ENCODE measurements around the gene CENPH. TPM values are rescaled to one million over a fixed set of nuclear protein-coding genes. Genes with fewer than 3 reads are reported as not detected.

CENPH gene
- total and polyA plus RNA-seq, 2 of the 13 experiments (the other 11 are each of a cell fraction or from before 2014, with no cell fraction given): 11.2 to 28.8 TPM

DNA sequence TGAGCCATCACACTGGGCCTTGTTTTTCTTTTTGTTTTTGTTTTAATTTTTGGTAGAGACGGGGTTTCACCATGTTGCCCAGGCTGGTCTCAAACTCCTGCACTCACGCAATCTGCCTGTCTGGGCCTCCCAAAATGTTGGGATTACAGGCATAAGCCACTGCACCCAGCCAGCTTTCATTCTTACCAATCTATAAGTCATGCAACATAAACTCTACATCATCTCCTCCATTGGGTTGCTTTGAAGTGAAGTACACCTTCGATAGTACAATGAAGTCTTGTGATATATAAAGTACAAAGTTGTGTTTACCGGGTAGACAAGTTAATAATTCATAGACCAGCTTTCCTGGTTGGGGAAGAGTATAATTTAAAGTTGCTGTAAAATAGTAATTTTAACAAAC lies 36.5 kb downstream of the CENPH start (continued):
- TF ChIP-seq, protein P1, sequence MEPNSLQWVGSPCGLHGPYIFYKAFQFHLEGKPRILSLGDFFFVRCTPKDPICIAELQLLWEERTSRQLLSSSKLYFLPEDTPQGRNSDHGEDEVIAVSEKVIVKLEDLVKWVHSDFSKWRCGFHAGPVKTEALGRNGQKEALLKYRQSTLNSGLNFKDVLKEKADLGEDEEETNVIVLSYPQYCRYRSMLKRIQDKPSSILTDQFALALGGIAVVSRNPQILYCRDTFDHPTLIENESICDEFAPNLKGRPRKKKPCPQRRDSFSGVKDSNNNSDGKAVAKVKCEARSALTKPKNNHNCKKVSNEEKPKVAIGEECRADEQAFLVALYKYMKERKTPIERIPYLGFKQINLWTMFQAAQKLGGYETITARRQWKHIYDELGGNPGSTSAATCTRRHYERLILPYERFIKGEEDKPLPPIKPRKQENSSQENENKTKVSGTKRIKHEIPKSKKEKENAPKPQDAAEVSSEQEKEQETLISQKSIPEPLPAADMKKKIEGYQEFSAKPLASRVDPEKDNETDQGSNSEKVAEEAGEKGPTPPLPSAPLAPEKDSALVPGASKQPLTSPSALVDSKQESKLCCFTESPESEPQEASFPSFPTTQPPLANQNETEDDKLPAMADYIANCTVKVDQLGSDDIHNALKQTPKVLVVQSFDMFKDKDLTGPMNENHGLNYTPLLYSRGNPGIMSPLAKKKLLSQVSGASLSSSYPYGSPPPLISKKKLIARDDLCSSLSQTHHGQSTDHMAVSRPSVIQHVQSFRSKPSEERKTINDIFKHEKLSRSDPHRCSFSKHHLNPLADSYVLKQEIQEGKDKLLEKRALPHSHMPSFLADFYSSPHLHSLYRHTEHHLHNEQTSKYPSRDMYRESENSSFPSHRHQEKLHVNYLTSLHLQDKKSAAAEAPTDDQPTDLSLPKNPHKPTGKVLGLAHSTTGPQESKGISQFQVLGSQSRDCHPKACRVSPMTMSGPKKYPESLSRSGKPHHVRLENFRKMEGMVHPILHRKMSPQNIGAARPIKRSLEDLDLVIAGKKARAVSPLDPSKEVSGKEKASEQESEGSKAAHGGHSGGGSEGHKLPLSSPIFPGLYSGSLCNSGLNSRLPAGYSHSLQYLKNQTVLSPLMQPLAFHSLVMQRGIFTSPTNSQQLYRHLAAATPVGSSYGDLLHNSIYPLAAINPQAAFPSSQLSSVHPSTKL (CRISPR knock-in tag; IDR thresholded peaks at IDR 0.05): 0 out of 2 replicates have a peak, but pooled peaks have one; percentile 21
- TF ChIP-seq ZNF652 (CRISPR knock-in tag; IDR thresholded peaks at IDR 0.05; ENCODE audit: borderline replicate concordance, low read depth) (0 out of 2 replicates have a peak, but pooled peaks have one; percentile 26), SRY (CRISPR knock-in tag; IDR thresholded peaks at IDR 0.05) (no peak), ZKSCAN8 (CRISPR knock-in tag; IDR thresholded peaks at IDR 0.05; ENCODE audit: borderline replicate concordance) (0 out of 2 replicates have a peak, but pooled peaks have one; percentile 27), SAP130 (CRISPR knock-in tag; IDR thresholded peaks at IDR 0.05; ENCODE audit: low read depth) (peak; percentile 39), EP300 (IDR thresholded peaks at IDR 0.05; ENCODE audit: low read depth in 2 of 2, low read length in 2 of 2) (peak in 1 of 2 experiments; percentile 17; a peak in 1 of 4 replicates), EP300 (CRISPR knock-in tag; IDR thresholded peaks at IDR 0.05; ENCODE audit: borderline replicate concordance) (no peak), MIXL1 (CRISPR knock-in tag; IDR thresholded peaks at IDR 0.05) (0 out of 2 replicates have a peak, but pooled peaks have one; percentile 28), ZNF3 (CRISPR knock-in tag; IDR thresholded peaks at IDR 0.05) (peak; percentile 87), ZNF282 (IDR thresholded peaks at IDR 0.05; ENCODE audit: partially characterized antibody) (no peak), HNF4A (CRISPR knock-in tag; IDR thresholded peaks at IDR 0.05) (peak; percentile 66), ATF7-NPFF (CRISPR knock-in tag; IDR thresholded peaks at IDR 0.05; ENCODE audit: low read depth) (no peak)
- TF ChIP-seq, protein P2, sequence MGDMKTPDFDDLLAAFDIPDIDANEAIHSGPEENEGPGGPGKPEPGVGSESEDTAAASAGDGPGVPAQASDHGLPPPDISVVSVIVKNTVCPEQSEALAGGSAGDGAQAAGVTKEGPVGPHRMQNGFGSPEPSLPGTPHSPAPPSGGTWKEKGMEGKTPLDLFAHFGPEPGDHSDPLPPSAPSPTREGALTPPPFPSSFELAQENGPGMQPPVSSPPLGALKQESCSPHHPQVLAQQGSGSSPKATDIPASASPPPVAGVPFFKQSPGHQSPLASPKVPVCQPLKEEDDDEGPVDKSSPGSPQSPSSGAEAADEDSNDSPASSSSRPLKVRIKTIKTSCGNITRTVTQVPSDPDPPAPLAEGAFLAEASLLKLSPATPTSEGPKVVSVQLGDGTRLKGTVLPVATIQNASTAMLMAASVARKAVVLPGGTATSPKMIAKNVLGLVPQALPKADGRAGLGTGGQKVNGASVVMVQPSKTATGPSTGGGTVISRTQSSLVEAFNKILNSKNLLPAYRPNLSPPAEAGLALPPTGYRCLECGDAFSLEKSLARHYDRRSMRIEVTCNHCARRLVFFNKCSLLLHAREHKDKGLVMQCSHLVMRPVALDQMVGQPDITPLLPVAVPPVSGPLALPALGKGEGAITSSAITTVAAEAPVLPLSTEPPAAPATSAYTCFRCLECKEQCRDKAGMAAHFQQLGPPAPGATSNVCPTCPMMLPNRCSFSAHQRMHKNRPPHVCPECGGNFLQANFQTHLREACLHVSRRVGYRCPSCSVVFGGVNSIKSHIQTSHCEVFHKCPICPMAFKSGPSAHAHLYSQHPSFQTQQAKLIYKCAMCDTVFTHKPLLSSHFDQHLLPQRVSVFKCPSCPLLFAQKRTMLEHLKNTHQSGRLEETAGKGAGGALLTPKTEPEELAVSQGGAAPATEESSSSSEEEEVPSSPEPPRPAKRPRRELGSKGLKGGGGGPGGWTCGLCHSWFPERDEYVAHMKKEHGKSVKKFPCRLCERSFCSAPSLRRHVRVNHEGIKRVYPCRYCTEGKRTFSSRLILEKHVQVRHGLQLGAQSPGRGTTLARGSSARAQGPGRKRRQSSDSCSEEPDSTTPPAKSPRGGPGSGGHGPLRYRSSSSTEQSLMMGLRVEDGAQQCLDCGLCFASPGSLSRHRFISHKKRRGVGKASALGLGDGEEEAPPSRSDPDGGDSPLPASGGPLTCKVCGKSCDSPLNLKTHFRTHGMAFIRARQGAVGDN (CRISPR knock-in tag; IDR thresholded peaks at IDR 0.05): no peak
- TF ChIP-seq, protein P3, sequence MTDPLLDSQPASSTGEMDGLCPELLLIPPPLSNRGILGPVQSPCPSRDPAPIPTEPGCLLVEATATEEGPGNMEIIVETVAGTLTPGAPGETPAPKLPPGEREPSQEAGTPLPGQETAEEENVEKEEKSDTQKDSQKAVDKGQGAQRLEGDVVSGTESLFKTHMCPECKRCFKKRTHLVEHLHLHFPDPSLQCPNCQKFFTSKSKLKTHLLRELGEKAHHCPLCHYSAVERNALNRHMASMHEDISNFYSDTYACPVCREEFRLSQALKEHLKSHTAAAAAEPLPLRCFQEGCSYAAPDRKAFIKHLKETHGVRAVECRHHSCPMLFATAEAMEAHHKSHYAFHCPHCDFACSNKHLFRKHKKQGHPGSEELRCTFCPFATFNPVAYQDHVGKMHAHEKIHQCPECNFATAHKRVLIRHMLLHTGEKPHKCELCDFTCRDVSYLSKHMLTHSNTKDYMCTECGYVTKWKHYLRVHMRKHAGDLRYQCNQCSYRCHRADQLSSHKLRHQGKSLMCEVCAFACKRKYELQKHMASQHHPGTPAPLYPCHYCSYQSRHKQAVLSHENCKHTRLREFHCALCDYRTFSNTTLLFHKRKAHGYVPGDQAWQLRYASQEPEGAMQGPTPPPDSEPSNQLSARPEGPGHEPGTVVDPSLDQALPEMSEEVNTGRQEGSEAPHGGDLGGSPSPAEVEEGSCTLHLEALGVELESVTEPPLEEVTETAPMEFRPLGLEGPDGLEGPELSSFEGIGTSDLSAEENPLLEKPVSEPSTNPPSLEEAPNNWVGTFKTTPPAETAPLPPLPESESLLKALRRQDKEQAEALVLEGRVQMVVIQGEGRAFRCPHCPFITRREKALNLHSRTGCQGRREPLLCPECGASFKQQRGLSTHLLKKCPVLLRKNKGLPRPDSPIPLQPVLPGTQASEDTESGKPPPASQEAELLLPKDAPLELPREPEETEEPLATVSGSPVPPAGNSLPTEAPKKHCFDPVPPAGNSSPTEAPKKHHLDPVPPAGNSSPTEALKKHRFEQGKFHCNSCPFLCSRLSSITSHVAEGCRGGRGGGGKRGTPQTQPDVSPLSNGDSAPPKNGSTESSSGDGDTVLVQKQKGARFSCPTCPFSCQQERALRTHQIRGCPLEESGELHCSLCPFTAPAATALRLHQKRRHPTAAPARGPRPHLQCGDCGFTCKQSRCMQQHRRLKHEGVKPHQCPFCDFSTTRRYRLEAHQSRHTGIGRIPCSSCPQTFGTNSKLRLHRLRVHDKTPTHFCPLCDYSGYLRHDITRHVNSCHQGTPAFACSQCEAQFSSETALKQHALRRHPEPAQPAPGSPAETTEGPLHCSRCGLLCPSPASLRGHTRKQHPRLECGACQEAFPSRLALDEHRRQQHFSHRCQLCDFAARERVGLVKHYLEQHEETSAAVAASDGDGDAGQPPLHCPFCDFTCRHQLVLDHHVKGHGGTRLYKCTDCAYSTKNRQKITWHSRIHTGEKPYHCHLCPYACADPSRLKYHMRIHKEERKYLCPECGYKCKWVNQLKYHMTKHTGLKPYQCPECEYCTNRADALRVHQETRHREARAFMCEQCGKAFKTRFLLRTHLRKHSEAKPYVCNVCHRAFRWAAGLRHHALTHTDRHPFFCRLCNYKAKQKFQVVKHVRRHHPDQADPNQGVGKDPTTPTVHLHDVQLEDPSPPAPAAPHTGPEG (CRISPR knock-in tag; IDR thresholded peaks at IDR 0.05): no peak

Data from HepG2 (cell line).